Progenitor cell of endocrine pancreas (in vitro differentiated cells): Measurements from ENCODE around the gene PPARD. TPM values are rescaled to one million over a fixed set of nuclear protein-coding genes. Genes with fewer than 3 reads are reported as not detected.

Source experiments
- DNase-seq: peaks from one replicate; pipeline ENCODE4 v3.0.0; 2021; ENCODE audit warnings: low spot score; ENCODE audit not compliant: unreplicated experiment
- H3K27ac Mint-ChIP-seq: 2 replicates; pipeline ENCODE4 v1.8.0; 2021; ENCODE audit warnings: mild to moderate bottlenecking, moderate library complexity, mixed read lengths
- H3K27me3 Mint-ChIP-seq: 2 replicates; pipeline ENCODE4 v1.8.0; 2021; ENCODE audit warnings: mixed read lengths
- H3K36me3 Mint-ChIP-seq: 2 replicates; pipeline ENCODE4 v1.8.0; 2022; ENCODE audit warnings: mixed read lengths; ENCODE audit not compliant: insufficient read depth
- H3K4me1 Mint-ChIP-seq: 2 replicates; pipeline ENCODE4 v1.8.0; 2021; ENCODE audit warnings: low read depth, mixed read lengths
- H3K4me3 Mint-ChIP-seq: 2 replicates; pipeline ENCODE4 v1.8.0; 2021; ENCODE audit warnings: low read depth, mild to moderate bottlenecking, moderate library complexity, mixed read lengths
- H3K9me3 Mint-ChIP-seq: 2 replicates; pipeline ENCODE4 v1.8.0; 2021; ENCODE audit warnings: low read depth, mixed read lengths
- total RNA-seq: library from RNA; stranded (reverse); gene quantifications from 2 replicates; pipeline ENCODE4 v1.2.1, GENCODE V29; 2021
- TF ChIP-seq, protein P1 (sequence below): fragments of 200-600 bp; sonication (generic); IDR thresholded peaks from one replicate; pipeline ENCODE4 v1.5.0; 2021; ENCODE audit warnings: antibody characterized with exemption, mild to moderate bottlenecking; ENCODE audit not compliant: unreplicated experiment

PPARD gene
- total RNA-seq, 1 donor from 2014 or later, result 13.9 TPM

- H3K9me3 Mint-ChIP-seq, result peaks cover 3% of the 10 kb centered on the region
Observed at GRCh38 chr6:35362200-35362599, 19.8 kb downstream of the PPARD start.

GRCh38 chr6:35363293-35363750 lies 21.0 kb downstream of the PPARD start:
- DNase-seq, result no peak
- H3K27ac Mint-ChIP-seq, result no peak overlapping the region
- peaks cover 4% of the 10 kb centered on the region for H3K36me3 Mint-ChIP-seq
- H3K9me3 Mint-ChIP-seq, result peaks cover 3% of the 10 kb centered on the region
- H3K4me1 Mint-ChIP-seq, result no peaks in the 10 kb centered on the region
- no peaks in the 10 kb centered on the region for H3K27me3 Mint-ChIP-seq
- H3K4me3 Mint-ChIP-seq, result no peak overlapping the region
- TF ChIP-seq, protein P1, sequence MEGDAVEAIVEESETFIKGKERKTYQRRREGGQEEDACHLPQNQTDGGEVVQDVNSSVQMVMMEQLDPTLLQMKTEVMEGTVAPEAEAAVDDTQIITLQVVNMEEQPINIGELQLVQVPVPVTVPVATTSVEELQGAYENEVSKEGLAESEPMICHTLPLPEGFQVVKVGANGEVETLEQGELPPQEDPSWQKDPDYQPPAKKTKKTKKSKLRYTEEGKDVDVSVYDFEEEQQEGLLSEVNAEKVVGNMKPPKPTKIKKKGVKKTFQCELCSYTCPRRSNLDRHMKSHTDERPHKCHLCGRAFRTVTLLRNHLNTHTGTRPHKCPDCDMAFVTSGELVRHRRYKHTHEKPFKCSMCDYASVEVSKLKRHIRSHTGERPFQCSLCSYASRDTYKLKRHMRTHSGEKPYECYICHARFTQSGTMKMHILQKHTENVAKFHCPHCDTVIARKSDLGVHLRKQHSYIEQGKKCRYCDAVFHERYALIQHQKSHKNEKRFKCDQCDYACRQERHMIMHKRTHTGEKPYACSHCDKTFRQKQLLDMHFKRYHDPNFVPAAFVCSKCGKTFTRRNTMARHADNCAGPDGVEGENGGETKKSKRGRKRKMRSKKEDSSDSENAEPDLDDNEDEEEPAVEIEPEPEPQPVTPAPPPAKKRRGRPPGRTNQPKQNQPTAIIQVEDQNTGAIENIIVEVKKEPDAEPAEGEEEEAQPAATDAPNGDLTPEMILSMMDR, result no peak

More at GRCh38 chr6:35362200-35362599, 19.8 kb downstream of the PPARD start:
- Mint-ChIP-seq H3K36me3 (peaks cover 5% of the 10 kb centered on the region), H3K4me1 (no peaks in the 10 kb centered on the region), H3K27me3 (no peaks in the 10 kb centered on the region), H3K4me3 (no peak overlapping the region), H3K27ac (no peak overlapping the region)
- no peak for DNase-seq
- TF ChIP-seq, protein P1, result no peak

- no peak for DNase-seq
- Mint-ChIP-seq H3K36me3 (peaks cover 4% of the 10 kb centered on the region), H3K9me3 (peaks cover 3% of the 10 kb centered on the region), H3K27ac (peak overlapping the region; percentile 21), H3K4me1 (no peaks in the 10 kb centered on the region), H3K27me3 (no peaks in the 10 kb centered on the region), H3K4me3 (no peak overlapping the region)
- TF ChIP-seq, protein P1, result no peak
Observed at GRCh38 chr6:35365594-35366203, 23.3 kb downstream of the PPARD start.

DNA sequence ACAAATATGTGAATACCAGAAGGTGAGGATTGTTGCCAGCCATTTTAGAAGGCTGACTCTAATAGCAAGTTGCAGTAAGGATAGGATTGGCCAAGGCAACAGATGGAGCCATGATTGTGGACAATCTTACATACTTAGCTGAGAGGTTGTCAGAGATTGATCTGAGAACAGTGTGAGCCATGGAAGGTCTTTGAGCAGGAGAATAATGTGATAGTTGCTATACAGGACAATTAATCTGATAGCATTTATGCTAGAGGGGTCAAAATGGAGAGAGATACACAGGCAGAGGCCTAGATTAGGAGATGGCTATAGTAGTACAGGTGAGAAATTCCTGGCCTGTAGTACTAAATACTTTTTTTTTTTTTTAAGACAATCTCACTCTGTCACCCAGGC lies 23.8 kb downstream of the PPARD start:
- no peak for DNase-seq
- TF ChIP-seq, protein P1, result no peak
- Mint-ChIP-seq H3K9me3 (peaks cover 3% of the 10 kb centered on the region), H3K27me3 (no peaks in the 10 kb centered on the region), H3K4me3 (no peak overlapping the region), H3K36me3 (peaks cover 4% of the 10 kb centered on the region), H3K27ac (peak overlapping the region; percentile 21), H3K4me1 (no peaks in the 10 kb centered on the region)

GRCh38 chr6:35367646-35368037 lies 25.3 kb downstream of the PPARD start:
- Mint-ChIP-seq H3K36me3 (peaks cover 4% of the 10 kb centered on the region), H3K4me3 (no peak overlapping the region), H3K27me3 (no peaks in the 10 kb centered on the region), H3K4me1 (peaks cover 3% of the 10 kb centered on the region), H3K9me3 (peaks cover 3% of the 10 kb centered on the region), H3K27ac (no peak overlapping the region)
- DNase-seq, result no peak
- TF ChIP-seq, protein P1, result no peak
